Gastroesophageal sphincter (tissue), 3 donors: Measurements from ENCODE around the gene ADCY10.

Source experiments
- CTCF ChIP-seq, 4 experiments: fragments of 200-600 bp in 2 of 4; fragments of 450-650 bp in 2 of 4; sonication (generic) in 1 of 4; IDR thresholded peaks; one replicate each; pipeline ENCODE4 v1.5.1; 2017 to 2019; ENCODE audit warnings: antibody characterized with exemption in 4 of 4, mild to moderate bottlenecking in 2 of 4, moderate library complexity in 2 of 4
- EP300 ChIP-seq: sonication (generic); formaldehyde crosslinking; IDR thresholded peaks from one replicate; pipeline ENCODE4 v1.6.1; 2017; ENCODE audit warnings: antibody characterized with exemption, mild to moderate bottlenecking
- POLR2A ChIP-seq, 2 donors: fragments of 450-650 bp; IDR thresholded peaks; one replicate each; pipeline ENCODE4 v1.6.1; 2017; ENCODE audit warnings: antibody characterized with exemption in 2 of 2, mild to moderate bottlenecking in 2 of 2, moderate library complexity in 1 of 2
- POLR2AphosphoS5 ChIP-seq: sonication (generic); formaldehyde crosslinking; IDR thresholded peaks from one replicate; pipeline ENCODE4 v1.6.1; 2017; ENCODE audit warnings: antibody characterized with exemption

- TF ChIP-seq POLR2AphosphoS5 = no peak
- no peak for TF ChIP-seq CTCF (IDR thresholded peaks at IDR 0.05)
- no peak for TF ChIP-seq POLR2A (IDR thresholded peaks at IDR 0.05)
- no peak for TF ChIP-seq EP300
These were observed 37.2 kb downstream of the ADCY10 start for GRCh38 chr1:167876597-167877175.
